ENCODE data around the gene WNT4.
A peak's percentile ranks its signal among the peaks of the same experiment; 100 is the strongest.

WNT4 gene

GRCh38 chr1:22110016-22110415 lies 32.9 kb downstream of the WNT4 start:
- no peak for DNase-seq (ENCODE audit: low read depth)

- DNase-seq (ENCODE audit: low read depth): peak; percentile 80
Observed at GRCh38 chr1:22108339-22109105, 34.4 kb downstream of the WNT4 start.

DNA sequence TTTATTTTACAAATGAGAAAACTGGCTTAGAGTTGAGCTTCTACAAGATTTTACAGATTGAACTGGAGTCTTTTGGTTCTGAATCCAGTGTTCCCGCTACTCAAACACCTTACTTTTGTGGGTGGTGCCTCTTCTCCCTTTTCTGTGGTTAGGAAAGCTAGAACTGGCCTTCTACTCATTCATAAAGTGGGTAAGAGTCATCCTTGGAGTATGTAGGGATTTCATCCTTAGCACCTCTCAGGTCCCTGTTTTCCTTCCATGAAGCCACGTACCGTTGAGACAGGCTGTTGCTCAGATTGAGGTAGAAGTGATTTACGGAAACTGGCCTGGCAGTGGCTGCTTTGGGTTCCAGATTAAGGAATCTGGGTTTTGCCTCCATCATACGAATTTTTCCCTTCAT lies 35.8 kb downstream of the WNT4 start:
- DNase-seq (ENCODE audit: low read depth): peak; percentile 45

- peak; percentile 68 for DNase-seq (ENCODE audit: low read depth)
Observed at GRCh38 chr1:22105611-22106207, 37.2 kb downstream of the WNT4 start.

GRCh38 chr1:22104865-22105437 lies 37.9 kb downstream of the WNT4 start:
- DNase-seq (ENCODE audit: low read depth): no peak

DNA sequence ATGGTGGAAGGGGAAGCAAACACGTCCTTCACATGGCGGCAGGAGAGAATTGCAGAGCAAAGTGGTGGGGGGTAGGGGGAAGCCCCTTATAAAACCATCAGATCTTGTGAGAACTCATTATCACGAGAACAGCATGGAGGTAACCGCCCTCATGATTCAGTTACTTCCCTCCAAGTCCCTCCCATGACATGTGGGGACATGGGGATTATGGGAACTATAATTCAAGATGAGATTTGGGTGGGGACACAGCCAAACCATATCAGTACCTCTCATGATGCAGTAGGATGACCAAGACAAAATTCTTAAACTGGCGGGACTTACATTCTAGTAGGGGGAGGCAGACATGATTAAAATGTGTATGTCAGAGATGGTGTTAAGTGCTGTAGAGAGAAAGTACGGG lies 38.8 kb downstream of the WNT4 start:
- DNase-seq (ENCODE audit: low read depth): no peak

GRCh38 chr1:22102746-22103145 lies 40.2 kb downstream of the WNT4 start:
- no peak for DNase-seq (ENCODE audit: low read depth)

GRCh38 chr1:22101995-22102394 lies 40.9 kb downstream of the WNT4 start:
- DNase-seq (ENCODE audit: low read depth): no peak

GRCh38 chr1:22101199-22101598 lies 41.7 kb downstream of the WNT4 start:
- no peak for DNase-seq (ENCODE audit: low read depth)

DNA sequence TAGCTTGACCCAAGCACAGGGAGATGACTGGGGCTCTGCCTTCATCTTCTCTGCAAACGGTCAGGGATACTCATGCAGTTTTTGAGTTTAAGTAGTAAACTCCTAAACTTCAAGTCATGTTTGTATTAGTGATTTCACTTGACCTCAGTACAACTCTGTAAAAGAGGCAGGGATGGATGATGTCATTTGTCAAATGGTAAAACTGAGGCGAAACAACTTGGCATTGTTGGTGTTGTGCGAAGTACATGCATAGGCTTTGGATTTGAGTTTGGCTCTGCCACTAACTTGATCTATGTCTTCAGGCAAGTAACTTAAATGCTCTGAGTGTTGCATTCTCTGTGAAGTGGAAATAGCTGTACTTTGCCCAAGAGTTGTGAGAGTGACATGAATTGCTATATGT lies 42.7 kb downstream of the WNT4 start:
- no peak for DNase-seq (ENCODE audit: low read depth)

DNA sequence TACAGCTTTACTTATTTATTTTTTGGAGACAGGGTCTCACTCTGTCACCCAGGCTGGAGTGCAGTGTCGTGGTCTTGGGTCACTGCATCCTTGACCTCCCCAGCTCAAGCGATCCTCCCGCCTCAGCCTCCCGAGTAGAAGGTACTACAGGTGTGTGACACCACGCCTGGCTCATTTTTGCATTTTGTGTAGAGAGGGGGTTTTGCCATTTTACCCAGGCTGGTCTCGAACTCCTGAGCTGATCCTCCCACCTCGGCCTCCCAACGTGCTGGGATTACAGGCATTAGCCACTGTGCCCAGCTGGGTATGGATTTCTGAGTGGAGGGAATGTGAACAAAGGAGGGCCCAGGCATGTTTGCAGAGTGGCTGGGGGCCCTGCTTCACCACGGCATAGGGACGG lies 44.1 kb downstream of the WNT4 start:
- no peak for DNase-seq (ENCODE audit: low read depth)

DNA sequence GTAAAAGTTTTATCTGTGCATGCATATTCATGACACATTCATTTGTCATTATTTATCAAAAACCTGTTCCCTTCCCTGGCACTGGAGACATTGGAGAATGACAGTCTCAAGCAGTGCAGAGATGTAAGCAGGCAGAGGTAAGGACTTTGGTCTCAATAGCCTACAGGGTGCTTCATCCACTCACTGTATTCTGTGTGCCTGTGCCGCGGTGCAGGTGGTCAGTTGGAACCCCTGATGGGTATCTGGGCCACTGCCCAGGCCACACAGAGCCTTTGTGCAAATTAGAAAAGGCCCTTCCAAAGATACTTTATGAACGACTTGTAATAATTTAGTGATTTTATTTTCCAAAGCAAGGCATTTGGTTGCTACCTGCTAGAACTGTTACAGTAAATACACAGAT lies 46.4 kb downstream of the WNT4 start:
- no peak for DNase-seq (ENCODE audit: low read depth)

- peak; percentile 40 for DNase-seq (ENCODE audit: low read depth)
Observed at GRCh38 chr1:22096036-22096435, 46.9 kb downstream of the WNT4 start.

DNA sequence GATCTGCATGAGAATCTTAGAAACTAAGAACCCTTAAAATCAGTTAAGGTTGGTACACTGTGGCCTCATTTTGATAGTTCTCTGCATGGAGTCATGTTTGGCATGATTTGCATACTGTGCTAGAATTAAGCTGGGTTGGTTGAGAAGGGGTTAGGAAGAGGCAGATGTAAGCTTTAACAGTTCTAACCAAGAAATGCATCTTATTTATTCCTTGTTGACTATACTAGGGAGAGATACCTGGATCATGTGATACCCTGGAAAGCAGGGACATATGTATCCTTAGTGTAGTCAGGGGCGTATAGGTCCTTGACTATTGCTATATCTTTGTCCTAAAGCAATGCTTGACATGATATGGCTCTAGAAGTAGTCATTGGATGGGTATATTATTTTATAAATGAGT lies 49.4 kb downstream of the WNT4 start:
- DNase-seq (ENCODE audit: low read depth): no peak

DNA sequence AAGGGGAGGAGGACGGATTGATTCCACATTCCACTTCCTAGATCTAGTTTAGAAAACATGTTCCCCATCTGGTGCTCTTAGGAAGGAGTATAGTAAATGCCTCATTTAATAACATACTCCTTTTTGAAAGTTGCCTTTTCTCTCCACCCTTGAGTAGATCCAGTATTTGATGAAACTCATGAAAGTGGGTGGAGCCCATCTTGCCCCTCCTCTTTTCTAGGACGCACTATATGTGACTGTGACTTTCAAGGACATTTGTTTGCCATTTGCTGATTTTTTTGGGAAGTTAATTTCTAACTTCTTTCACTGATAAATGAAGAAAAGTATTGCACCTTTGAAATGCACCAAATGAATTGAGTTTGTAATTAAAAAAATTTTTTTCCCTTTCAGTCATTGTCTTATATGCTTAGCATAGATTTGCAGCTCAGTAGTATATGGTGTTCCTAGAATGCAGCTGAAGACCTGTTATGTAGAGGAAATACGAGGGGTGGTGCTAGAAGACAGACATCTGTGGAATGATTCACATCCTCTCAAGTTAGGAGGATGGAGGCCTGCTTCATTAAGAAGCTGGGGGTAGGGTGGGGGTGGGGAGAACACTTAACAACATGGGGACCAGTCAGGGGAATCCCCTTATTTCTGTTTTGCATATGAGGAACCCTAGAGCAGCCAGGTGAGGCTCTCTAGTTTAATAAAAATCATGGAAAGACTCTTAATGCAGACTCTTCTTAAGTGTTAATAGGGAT lies 50.7 kb downstream of the WNT4 start:
- peak; percentile 82 for DNase-seq (ENCODE audit: low read depth)

DNA sequence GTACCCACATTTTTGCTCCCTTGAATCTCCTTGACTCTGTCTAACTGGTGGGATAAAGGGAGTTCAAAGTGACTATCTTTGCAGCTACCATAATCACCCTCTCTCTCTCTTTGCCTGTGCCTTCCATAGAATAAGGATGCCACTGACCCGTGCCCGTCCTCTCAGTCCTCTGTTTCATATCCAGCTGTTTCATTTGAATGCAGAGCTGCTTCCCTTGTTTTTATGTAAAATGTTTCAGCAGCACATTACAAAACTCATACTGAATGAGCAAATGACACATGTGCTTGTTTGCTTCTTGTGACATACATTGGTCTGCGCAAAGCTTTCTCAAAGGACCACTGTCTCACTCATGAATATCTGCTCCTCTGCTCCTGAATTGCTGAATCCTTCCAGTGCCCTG lies 52.0 kb downstream of the WNT4 start:
- DNase-seq (ENCODE audit: low read depth): no peak

DNA sequence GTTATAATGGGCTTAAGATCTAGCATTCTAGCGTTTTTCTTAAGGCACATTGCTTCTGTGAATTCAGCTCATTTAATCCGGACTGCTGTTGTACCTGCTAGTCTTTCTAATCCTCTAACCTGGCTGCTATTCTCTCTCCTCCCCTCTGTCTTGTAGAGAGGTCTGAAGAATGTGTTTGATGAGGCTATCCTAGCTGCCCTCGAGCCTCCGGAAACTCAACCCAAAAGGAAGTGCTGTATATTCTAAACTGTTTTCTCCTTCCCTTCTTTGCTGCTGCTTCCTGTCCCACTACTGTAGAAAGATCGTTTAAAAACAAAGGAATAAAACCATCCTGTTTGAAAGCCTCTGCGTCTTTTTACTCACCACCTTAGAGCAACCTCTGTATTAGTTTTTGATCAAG lies 53.1 kb downstream of the WNT4 start:
- DNase-seq (ENCODE audit: low read depth): no peak

DNA sequence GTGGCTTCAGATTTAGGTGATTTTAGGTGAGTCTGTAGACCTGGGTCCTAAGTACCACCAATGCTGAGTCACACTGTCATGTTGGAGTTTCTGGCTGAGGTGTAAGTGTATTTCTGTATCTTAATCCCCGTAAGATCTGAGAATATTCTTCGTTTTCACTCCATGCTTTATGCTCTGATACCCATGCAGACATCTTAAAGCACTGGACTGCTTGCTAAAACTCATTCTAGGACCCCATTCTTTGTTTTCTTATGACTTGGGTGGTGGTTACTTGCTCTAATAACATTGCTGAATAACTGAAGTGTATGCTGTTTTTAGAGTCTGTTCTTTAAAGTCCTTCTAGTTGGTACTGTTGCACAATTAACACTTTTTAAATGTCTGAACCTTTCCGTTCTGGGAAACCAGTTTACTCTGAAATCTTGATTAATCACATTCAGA lies 53.7 kb downstream of the WNT4 start:
- DNase-seq (ENCODE audit: low read depth): no peak

DNA sequence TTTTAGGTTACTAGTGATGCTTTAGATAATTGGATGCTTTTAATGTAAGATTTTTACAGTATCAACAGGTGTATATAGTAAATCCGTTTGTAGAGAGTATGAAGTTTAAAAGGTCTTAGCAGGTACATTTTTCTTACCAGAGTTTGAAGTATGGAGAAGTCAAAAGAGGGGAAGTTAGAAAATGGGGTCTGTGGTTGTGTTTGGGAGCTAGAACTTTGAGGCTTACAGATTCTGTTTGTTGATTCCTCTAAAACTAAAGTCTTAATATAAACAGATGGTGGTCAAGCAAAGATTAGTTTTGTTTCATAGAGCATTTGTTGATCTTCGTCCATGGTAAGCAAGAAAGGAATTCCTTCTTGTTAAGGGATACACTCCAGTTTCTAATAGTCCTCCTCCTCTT lies 54.6 kb downstream of the WNT4 start:
- no peak for DNase-seq (ENCODE audit: low read depth)

GRCh38 chr1:22080191-22080590 lies 62.7 kb downstream of the WNT4 start:
- no peak for DNase-seq (ENCODE audit: low read depth)

- DNase-seq (ENCODE audit: low read depth): no peak
Observed at GRCh38 chr1:22078133-22078532, 64.8 kb downstream of the WNT4 start.

DNA sequence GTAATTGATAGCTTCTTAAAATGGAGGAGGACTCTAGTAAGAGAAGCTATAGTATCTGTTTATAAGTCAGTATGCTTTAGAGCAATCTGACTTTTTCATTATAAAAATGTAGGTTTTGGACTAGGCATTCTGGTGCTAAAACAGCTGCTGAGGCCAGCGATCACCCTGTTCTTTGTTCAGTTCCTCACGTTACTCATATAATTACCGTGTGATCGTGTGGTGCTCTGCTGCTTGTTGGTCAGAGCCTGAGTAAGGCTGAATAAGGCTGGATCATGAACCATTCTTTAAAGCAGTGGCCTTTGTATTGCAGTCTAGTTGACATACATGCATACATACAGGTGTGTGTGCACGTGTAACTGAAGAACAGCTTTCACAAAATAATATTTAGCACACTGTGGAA lies 65.2 kb downstream of the WNT4 start:
- DNase-seq (ENCODE audit: low read depth): peak; percentile 34

DNA sequence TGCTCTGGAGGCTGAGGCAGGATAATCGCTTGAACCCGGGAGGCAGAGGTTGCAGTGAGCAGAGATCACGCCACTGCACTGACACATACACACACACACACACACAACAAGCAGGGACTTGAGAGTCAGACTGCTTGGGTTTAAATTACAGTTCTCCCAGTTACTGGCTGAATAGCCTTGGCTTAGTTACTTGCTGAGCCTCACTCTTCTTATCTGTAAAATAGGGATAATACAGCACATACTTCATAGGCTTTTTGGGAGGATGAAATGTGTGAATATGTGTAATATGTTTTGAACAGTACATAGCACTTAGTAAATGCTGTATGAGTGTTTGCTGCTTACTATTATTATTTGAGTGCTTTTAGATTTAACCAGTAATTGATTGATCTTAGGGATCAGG lies 66.6 kb downstream of the WNT4 start:
- DNase-seq (ENCODE audit: low read depth): no peak
